Stimulated activated naive CD4-positive, alpha-beta T cell treated with Interleukin-2 at 50 U/mL for 16 hours (primary cell): ENCODE data around the gene GLI2.

Experiments used
- DNase-seq: peaks from one replicate; lab custom pipeline; 2025; lab: John Stamatoyannopoulos, UW

Gene GLI2

DNA sequence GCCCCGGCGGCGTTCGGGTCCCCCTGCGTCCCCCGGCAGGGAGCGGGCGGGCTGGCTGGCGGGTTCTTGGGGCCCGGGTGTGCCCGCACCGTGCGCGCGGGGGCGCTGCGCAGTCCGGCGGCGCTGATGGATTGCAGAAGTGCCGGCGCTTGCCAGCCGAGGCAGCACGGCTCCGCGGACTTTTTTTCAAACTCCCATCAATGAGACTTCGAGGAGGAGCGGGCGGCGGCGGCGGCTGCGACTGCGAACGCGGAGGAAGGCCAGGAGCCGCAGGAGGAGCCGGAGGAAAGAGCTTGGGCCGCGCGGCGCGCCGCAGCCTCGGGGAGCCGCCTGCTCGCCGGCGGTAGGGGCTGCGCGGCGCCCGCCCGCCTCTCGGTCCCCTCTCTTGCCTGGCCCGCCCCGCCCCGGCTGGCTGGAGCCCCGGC lies at the start of gene GLI2:
TSS of gene GLI2 (plus strand) at position 123 of the 425 bp plus-strand sequence. CDS start 61,453 bp downstream, outside the sequence.
- DNase-seq, result no peak

DNA sequence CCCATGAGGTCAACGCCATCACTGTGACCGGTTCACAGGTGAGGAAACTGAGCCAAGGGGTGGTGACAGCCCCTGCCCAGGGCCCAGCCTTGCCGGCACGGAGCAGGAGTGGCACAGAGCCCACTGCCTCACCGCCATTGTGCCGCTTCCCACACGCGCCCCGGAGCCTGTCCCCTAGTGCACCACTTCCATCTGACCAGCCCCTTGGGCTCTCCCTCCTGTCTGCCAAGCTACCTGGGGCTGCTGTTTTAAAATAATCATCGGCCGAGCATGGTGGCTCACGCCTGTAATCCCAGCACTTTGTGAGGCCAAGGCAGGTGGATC lies 49.7 kb upstream of the GLI2 start:
- no peak for DNase-seq

DNA sequence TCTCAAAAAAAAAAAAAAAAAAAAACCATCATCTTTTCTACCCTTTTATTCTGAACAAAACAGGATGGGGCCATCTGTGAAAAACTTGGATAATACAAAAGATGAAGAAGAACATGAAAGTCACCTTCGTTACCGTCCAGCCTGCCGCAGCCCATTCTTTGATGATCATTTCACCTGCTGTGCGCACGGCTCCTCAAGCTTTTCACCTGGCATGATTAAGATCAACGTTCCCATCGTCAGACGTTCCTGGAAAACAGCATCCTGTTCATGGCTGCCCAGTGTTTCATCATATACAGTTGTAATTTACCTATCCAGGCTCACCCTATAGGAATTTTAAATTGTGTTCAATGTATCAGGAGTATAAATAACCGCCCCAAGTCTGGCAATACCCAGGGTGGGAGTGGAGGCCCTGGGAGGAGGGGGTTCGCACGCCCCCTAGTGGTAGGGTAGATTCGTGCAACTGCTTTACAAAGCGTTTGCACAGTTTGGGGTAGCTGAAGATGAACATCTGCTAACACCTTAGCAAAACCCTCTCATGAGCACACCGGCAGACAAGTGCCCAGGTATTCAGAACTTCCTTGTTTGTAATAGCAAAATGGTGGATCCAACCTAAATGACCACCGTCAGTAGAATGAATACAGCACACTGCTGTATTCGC lies 49.0 kb upstream of the GLI2 start:
- DNase-seq, result no peak

DNA sequence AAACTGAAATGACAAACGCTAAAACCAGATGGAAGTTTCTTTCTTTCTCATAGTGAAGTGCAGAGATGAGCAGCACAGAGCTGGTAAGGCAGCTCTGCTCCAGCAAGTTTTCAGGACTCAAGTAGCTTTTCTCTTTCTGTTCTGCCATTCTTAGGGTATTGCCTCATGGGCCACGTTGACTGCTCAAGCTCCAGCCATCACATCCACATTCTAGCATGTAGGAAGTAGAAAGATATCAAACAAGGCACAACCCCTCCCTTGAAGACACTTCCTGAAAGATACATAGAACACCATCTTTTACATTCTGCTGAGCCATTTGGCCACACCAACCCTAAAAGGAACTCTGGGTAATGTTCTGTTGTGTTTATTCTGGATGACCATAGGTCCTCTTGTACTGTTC lies 48.5 kb upstream of the GLI2 start:
- DNase-seq, result no peak

DNA sequence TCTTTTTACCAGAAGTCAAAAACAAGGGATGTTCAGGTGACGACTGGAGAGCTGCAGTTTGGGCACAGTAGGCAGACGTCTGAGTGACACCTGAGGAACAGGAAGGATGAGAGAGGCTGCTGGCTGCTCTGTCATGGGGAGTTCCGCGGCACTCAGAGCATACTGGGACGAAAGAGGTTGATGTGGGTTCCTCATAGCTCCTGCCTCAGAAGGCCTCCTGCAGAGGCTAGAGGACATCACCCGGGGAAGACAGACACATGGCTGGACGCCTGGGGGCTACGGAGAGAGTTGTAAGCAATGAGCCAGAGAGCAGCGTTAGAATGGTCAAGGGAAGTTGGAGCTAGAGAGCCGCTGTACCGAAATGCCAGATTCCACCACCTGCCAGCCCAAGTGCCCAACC lies 45.1 kb upstream of the GLI2 start:
- DNase-seq, result no peak

DNA sequence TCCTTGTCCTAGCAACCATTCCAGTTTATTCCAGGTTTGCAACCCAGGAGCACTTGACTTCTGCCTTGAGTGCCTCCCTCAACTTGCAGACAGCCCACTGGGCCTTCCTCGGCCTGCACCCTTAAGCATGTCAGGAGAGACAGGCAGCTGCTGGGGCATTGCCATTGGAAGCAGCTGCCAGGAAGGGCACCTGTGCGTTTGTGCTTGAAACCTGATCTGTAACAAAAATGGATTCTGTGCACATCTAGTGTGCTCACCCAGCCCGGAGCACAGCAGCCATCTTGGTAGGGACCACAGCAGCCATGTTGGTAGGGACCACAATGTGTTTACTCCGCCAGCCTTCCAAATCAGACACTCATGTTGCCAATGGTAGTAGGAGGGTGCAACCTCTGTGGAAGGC lies 44.3 kb upstream of the GLI2 start:
- no peak for DNase-seq

DNA sequence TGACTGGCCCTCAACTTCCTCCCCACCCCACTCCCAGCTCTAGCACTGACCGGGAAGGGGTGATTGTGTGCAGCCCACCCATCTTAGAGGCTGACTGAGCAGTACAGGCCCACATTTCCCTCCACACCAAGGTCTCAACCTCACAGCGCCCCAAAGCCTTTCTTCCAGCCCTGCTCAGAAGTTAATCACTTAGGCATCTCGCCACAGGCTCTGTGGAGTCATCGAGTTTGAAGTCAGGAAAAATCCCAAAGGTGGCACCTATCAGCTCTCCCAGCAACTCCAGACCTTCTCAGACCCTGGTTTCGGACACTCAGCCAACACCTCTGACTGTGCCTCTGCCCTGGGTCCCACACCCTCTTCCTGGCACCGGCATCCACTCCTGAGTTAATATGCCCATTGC lies 43.0 kb upstream of the GLI2 start:
- DNase-seq, result no peak

DNA sequence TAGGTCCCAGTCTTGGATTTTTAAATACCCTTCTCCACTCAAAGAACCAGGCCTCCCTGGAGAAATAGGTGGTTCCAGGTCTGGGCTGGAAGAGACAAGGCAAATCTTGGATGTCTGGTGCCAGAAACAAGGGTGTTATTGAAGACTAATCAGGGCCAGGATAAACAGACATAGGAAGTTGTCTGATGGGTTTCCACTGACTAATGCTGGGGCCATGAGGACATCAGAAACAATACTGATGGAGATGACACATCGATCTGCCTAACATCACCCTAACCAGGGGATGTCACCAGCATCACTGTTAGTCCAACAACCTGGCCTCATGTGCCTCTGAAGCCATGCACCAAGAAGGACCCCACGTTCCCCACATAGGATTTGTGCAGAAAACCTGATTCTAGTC lies 42.5 kb upstream of the GLI2 start:
- DNase-seq, result no peak

DNA sequence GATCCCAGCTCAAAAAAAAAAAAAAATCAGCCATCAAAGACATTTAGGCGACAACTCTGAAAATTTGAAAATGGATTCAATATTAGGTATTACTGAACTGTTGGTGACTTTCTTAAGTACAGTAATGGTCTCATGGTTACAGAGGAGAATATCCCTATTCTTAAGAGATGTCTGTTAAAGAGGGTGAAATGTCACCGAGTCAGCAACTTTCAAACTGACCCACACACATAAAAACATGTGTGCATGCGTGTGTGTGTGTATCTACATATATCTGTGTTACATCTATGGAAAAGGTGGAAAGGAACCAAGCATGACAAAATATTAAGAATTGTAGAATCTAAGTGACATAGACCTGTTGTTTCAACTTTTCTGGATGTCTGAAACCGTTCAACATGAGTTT lies 41.6 kb upstream of the GLI2 start:
- no peak for DNase-seq

DNA sequence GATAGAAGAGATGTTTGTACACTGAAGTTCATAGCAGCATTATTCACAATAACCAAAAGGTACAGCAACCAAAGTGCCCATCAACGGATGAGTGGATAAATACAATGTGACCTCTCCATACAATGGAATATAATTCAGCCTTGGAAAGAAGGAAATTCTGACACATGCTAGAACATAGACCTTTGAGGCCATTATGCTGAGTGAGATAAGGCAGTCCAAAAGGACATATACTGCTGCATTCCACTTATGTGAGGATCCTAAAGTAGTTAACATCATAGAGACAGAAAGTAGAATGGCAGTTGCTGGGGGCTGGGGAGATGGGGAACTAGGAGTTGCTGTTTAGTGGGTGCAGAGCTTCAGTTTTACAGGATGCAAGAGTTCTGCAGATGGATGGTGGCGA lies 38.2 kb upstream of the GLI2 start:
- DNase-seq, result no peak

DNA sequence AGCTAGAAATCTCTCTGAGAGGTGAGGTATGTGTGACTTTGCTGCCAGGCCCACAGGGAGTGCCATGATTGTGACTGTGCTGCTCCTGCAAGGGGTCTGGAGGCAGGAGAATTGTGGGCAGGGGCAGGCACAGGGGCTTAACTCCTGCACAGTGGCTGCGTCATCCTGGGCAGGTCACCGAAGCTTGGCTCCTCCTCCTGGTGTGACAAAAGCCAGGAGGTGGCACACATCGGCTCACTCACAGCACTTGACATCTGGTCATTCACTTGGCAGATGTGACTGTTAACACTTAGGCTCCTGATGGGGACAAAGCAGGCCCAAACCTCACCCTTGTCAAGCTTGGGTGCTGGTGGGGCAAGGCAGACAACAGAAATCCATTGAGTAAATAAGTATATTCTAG lies 36.4 kb upstream of the GLI2 start:
- no peak for DNase-seq

DNA sequence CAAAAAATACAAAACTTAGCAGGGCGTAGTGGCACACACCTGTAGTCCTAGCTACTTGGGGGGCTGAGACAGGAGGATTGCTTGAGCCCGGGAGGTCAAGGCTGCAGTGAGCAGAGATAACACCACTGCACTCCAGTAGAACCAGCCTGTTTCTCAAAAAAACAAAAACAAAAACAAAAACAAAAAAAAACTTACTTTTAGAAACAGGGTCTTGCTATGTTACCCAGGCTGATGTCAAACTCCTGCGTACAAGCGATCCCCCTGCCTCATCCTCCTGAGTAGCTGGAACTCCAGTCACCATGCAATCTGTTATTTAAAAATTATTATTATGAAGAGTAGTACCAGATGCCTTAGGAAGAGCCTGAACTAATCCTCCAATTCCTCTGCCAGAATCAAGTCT lies 35.0 kb upstream of the GLI2 start:
- DNase-seq, result no peak

DNA sequence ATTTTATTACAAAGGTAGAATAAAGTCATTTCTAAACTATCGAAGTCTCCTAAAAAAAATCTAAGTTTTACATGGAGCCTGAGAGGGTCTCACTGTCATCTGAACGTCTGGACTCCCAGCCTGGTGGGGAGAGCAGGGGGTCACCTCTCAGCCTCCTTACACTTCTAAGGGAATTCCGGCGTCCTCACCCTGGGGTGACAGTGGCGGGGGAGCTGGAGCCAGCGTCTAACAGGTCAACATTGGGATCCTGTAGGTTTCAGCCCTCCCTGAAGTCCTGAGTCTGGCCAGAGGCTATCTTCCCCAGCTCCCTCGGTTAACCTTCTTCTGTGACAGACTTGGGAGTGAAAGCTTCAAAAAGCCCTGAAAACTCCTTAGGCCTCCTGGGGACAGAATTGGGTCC lies 34.6 kb upstream of the GLI2 start:
- DNase-seq, result no peak

DNA sequence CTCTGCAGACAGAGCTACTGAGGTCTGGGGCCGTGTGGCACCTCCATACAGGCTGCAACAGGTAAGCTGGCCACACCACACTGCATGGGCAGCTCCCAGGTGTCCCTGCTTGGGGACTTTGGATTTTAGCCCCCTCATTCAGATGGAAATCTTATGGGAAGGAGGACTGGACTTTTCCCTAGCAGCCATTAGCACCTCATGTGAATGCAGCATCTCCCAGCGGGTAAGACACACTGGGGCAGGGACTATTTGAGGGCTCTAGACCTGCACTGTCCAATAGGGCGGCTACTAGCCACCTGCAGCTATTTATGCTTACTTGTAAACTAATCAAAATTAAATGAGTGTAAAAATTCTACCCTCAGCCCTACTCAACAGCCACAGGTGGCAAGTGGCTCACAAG lies 34.2 kb upstream of the GLI2 start:
- DNase-seq, result no peak

DNA sequence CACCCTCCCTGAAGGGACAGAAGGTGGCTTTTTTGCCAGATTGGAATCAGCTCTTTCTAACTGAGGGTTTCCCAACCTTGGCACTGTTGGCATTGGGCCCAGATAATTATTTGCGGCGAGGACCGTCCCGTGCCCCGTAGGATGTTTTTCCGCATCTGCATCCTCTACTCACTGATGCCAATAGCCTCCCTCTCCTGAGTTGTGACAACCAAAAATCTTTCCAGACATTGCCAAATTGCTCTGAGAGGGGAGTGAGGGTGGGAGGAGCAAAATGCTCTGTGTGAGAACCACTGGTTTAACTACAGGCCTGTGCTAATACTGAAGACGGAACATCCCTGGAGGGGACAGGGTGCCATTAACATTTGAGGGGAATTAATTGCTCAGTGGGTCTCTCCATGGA lies 33.6 kb upstream of the GLI2 start:
- no peak for DNase-seq

DNA sequence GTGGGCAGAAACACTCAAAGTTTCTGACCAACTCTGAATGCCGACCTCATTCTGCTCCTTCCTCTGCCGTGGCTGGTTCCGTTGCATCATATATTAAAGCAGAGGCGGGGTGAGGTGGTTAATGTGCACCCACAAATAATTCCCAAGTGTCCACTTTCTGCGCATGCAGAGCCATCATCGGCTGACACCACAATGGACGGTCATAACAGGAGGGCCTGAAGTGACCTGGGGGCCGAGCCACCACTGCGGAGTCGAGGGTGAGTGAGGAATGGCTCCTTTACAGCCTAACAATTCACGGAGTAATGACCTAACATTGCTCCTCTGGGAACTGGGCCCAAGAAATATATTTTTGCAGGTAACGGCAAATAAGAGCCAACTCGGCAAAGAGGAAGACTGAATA lies 32.9 kb upstream of the GLI2 start:
- DNase-seq, result no peak

DNA sequence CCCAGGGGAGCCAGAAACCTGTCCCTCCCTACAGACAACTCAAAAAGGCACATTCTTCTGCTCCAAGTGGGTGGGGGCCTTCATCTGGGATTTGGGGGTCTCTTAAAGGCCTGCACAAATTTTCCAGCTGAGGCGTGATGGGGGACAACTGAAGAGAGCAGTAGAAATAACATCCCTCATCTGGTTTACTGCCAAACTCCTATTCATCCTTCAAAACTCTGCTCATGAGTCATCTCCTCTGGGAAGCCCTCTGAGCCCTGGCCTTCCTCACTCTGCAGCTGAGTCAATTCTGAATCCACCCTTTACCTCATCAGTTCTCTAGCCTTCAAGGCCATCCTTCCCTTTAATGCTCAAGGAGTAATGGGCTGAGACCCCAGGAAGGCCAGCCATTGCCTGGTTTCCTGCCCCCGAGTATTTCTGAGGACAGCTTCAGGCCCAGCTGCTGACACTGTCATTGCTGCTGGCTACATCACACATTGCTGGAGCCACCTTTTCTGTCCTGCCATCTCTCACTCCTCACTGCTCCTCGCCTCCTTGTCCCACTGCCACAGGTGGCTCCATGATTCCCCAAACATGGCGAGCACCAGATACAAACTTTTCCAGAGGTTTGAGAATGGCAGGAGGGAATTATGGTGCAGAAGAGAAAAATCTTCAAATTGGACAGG lies 32.2 kb upstream of the GLI2 start:
- no peak for DNase-seq

DNA sequence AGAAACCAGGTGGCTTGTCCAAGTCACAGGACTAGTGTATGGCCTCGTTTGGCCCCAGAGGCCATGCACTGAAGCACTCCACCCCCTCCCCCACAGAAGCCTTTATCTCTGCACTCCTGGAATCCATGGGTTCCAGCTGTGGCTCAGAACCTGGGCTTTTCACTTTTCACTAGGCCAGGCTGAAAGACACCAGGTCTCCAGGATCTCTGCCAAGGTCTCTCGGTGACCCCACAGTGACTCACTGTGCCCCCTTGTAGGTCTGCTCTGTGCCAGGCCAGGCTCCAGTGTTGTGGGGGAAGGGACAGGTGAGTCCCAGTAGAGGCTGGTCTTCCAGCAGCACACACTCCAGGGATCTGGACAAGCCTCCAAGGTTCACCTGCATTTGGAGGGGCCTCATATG lies 31.0 kb upstream of the GLI2 start:
- no peak for DNase-seq

DNA sequence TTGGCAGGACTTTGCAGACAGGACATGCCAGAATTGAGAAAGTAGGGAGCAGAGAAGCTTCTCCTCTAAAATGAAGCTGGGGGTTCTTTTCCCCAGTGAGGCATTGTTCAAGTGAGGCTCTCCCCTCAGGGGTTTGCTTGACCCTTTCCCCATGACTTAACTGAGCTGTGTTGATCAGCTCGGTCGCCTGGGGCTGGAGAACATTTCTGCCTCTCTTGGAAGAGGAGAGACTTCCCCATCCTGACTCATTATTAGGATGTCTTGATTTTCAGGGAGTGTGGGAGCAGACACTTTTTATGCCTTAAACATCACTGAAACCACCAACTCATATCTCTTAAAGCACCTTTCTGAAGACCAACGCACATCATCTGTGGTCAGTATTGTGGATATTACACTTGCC lies 27.9 kb upstream of the GLI2 start:
- no peak for DNase-seq

DNA sequence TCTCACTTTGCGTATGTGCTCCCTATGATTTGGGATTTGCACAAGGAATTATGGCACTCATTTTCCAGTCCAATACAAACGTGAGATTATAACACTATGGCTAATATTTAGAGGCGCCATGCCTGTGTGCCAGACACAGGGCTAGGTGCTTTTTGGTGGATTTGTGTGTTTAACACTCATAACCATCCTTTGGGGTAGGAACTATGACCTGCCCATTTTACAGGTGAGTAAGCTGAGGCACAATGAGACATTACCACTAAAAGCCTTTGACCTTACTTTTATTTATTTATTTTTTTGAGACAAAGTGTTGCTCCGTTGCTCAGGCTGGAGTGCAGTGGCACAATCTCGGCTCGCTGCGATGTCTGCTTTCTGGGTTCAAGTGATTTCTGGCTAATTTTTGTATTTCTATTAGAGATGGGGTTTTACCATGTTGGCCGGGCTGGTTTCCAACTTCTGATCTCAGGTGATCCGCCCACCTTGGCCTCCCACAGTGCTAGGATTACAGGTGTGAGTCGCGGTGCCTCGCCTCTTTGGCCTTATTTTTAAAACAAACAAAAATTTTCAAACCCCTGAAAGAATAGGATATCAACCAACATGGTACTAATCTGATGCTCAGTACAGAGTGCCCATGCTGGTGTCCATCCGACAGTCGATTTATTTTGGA lies 26.6 kb upstream of the GLI2 start:
- DNase-seq, result no peak

DNA sequence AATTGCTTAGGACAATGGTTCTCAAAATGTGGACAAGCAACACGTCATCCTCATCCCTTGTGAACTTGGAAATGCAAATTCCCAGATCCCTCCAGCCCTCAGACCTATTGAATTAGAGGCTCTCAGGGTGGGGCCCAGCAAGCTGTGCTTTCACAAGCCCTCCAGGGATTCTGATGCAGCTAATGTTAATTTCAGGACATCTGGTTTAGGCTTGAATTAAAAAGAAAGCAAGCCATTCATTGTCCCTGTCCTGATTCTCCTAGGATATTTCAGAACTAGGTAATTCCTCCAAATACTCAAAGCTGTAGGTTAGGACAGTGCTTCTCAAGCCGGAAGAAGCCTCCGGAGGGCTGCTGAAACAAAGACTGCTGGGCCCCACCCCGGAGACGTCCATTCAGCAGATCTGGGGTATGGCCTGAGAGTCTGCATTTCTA lies 26.0 kb upstream of the GLI2 start:
- no peak for DNase-seq

DNA sequence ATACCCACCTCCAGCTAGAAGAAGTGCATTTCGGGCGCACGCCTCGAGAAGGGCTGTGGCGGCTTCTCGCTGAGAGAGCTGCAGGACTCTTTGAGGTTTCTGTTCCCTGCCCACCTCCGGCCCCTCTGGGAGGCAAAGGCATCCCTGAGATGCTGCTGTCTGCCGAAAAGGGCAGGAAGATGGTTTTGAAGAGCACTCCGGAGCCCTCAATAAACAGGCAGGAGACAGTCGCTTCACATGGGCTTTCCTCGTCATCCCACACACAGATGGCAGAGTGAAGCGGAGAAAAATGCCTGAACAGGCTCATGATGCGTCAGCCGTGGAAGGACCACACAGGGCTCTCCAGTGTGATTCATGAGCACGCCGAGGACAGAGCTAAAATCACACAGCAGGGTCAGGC lies 25.4 kb upstream of the GLI2 start:
- DNase-seq, result no peak

DNA sequence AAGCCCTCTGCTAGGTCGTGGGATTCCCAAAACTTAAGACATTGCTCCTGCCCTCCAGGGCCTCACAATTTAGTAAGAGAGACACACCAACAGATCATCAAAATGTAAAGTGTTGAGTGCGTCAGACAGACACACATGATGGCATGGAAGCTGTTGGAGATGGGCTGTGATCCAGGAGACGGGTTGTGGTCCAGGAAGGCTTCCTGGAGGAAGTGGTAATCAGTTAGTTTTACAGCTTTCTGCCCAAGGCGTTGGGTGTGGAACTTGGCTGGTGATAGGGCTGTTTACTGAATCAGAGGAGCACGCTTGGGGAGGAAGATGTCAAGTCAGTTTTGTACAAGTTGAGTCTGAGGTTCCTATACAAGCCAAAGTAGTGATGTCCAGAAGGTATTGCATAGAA lies 24.0 kb upstream of the GLI2 start:
- no peak for DNase-seq

DNA sequence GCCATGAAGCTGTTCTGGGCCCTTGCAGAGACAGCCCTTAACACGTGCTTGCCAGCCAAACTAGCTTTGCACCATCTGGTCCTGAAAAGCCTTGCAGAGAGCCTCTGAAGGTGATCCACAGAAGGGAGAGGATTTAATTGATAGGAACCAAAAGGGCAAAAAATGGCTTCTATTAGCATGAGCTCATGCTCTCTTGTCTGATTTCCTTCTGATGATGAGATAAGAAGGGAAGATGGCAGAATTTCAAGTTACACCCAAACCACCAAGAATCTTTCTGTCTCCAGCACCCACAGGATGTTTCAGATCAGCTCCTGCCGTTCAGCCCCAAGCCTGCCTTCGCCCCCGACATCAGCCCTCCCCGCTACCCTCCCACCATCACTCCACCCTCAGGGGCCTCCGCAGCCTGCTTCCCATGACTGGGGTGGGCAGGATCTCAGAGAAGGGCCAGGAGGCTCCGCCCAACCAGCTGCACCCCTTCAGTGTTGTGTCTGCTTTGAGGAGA lies 23.4 kb upstream of the GLI2 start:
- no peak for DNase-seq
